WERI-Rb-1 (cell line): ENCODE results near the gene SVBP.

Source experiments
- DNase-seq: peaks from one replicate; pipeline ENCODE4 v3.0.0-alpha.2; 2020
- H3K27ac ChIP-seq: fragments of 250-450 bp; sonication (Bioruptor Pico); 2 replicates; pipeline ENCODE4 v1.5.1; 2020; ENCODE audit warnings: mild to moderate bottlenecking, moderate library complexity
- H3K27me3 ChIP-seq: fragments of 250-450 bp; sonication (Bioruptor Pico); 2 replicates; pipeline ENCODE4 v1.5.1; 2021; ENCODE audit warnings: mild to moderate bottlenecking, low read depth, moderate library complexity; ENCODE audit not compliant: insufficient read depth, severe bottlenecking
- H3K36me3 ChIP-seq: fragments of 250-450 bp; sonication (Bioruptor Pico); 2 replicates; pipeline ENCODE4 v1.5.1; 2020; ENCODE audit warnings: mild to moderate bottlenecking, moderate library complexity
- H3K4me3 ChIP-seq: 2 replicates; pipeline ENCODE4 v1.5.1; 2011; ENCODE audit warnings: low read depth, mild to moderate bottlenecking, control low read depth, low read length
- H3K9me3 ChIP-seq: fragments of 250-450 bp; sonication (Bioruptor Pico); 2 replicates; pipeline ENCODE4 v1.5.1; 2021; ENCODE audit warnings: mild to moderate bottlenecking, moderate library complexity; ENCODE audit not compliant: severe bottlenecking
- CTCF ChIP-seq: IDR thresholded peaks from 2 replicates; pipeline ENCODE4 v1.5.1; 2011; ENCODE audit warnings: low read depth, mild to moderate bottlenecking, control low read depth, inconsistent platforms, low read length

Gene SVBP

GRCh38 chr1:42837709-42838108 is 20.5 kb upstream of the SVBP start:
- Histone ChIP-seq H3K27me3 (no peaks in the 10 kb centered on the region), H3K36me3 (no peaks in the 10 kb centered on the region), H3K27ac (peak overlapping the region; percentile 13; the same call in 1 of the 2 replicates), H3K9me3 (no peaks in the 10 kb centered on the region), H3K4me3 (no peak overlapping the region)
- DNase-seq = no peak
- no peak for TF ChIP-seq CTCF

- TF ChIP-seq CTCF = no peak
- Histone ChIP-seq H3K4me3 (no peak overlapping the region), H3K9me3 (no peaks in the 10 kb centered on the region), H3K27me3 (no peaks in the 10 kb centered on the region), H3K27ac (peak overlapping the region; percentile 63), H3K36me3 (no peaks in the 10 kb centered on the region)
- peak; percentile 77 for DNase-seq
These were observed 18.2 kb upstream of the SVBP start for GRCh38 chr1:42835422-42835821.

- H3K36me3 ChIP-seq = no peaks in the 10 kb centered on the region
- no peaks in the 10 kb centered on the region for H3K9me3 ChIP-seq
- H3K4me3 ChIP-seq = no peak overlapping the region
- no peak for DNase-seq
- peak overlapping the region; percentile 0; the same call in 1 of the 2 replicates for H3K27ac ChIP-seq
- H3K27me3 ChIP-seq = no peaks in the 10 kb centered on the region
- no peak for TF ChIP-seq CTCF
These were observed 17.6 kb upstream of the SVBP start for GRCh38 chr1:42834803-42835202.

GRCh38 chr1:42833981-42834380 is 16.8 kb upstream of the SVBP start:
- no peak for DNase-seq
- TF ChIP-seq CTCF = no peak
- Histone ChIP-seq H3K9me3 (no peaks in the 10 kb centered on the region), H3K4me3 (no peak overlapping the region), H3K27me3 (no peaks in the 10 kb centered on the region), H3K36me3 (no peaks in the 10 kb centered on the region), H3K27ac (no peak overlapping the region)

- no peaks in the 10 kb centered on the region for H3K36me3 ChIP-seq
- H3K9me3 ChIP-seq = no peaks in the 10 kb centered on the region
- H3K27ac ChIP-seq = no peak overlapping the region
- DNase-seq = no peak
- no peaks in the 10 kb centered on the region for H3K27me3 ChIP-seq
- no peak for TF ChIP-seq CTCF
- H3K4me3 ChIP-seq = no peak overlapping the region
These were observed 15.5 kb upstream of the SVBP start for GRCh38 chr1:42832641-42833240.

- no peak overlapping the region for H3K27ac ChIP-seq
These were observed 14.1 kb upstream of the SVBP start for GRCh38 chr1:42831273-42831672.

More at GRCh38 chr1:42831273-42831672, 14.1 kb upstream of the SVBP start:
- no peak for TF ChIP-seq CTCF
- Histone ChIP-seq H3K27me3 (no peaks in the 10 kb centered on the region), H3K9me3 (no peaks in the 10 kb centered on the region), H3K4me3 (no peak overlapping the region), H3K36me3 (no peaks in the 10 kb centered on the region)
- DNase-seq = no peak
